GM19328 (cell line): Measurements from ENCODE around the gene USP54.
A peak's percentile ranks its signal among the peaks of the same experiment; 100 is the strongest.
"Not testable (repeated sequence)": the region's sequence is repeated elsewhere in the genome, so short reads cannot be mapped to it uniquely, and the experiment has no call there.

Experiments used
- ATAC-seq: cut with Tn5 transposase; IDR thresholded peaks from one replicate; pipeline ENCODE4 v1.9.1; 2021; ENCODE audit warnings: mild to moderate bottlenecking, moderate library complexity; ENCODE audit not compliant: unreplicated experiment

Gene USP54, protein sequence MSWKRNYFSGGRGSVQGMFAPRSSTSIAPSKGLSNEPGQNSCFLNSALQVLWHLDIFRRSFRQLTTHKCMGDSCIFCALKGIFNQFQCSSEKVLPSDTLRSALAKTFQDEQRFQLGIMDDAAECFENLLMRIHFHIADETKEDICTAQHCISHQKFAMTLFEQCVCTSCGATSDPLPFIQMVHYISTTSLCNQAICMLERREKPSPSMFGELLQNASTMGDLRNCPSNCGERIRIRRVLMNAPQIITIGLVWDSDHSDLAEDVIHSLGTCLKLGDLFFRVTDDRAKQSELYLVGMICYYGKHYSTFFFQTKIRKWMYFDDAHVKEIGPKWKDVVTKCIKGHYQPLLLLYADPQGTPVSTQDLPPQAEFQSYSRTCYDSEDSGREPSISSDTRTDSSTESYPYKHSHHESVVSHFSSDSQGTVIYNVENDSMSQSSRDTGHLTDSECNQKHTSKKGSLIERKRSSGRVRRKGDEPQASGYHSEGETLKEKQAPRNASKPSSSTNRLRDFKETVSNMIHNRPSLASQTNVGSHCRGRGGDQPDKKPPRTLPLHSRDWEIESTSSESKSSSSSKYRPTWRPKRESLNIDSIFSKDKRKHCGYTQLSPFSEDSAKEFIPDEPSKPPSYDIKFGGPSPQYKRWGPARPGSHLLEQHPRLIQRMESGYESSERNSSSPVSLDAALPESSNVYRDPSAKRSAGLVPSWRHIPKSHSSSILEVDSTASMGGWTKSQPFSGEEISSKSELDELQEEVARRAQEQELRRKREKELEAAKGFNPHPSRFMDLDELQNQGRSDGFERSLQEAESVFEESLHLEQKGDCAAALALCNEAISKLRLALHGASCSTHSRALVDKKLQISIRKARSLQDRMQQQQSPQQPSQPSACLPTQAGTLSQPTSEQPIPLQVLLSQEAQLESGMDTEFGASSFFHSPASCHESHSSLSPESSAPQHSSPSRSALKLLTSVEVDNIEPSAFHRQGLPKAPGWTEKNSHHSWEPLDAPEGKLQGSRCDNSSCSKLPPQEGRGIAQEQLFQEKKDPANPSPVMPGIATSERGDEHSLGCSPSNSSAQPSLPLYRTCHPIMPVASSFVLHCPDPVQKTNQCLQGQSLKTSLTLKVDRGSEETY (N-terminal part only)

DNA sequence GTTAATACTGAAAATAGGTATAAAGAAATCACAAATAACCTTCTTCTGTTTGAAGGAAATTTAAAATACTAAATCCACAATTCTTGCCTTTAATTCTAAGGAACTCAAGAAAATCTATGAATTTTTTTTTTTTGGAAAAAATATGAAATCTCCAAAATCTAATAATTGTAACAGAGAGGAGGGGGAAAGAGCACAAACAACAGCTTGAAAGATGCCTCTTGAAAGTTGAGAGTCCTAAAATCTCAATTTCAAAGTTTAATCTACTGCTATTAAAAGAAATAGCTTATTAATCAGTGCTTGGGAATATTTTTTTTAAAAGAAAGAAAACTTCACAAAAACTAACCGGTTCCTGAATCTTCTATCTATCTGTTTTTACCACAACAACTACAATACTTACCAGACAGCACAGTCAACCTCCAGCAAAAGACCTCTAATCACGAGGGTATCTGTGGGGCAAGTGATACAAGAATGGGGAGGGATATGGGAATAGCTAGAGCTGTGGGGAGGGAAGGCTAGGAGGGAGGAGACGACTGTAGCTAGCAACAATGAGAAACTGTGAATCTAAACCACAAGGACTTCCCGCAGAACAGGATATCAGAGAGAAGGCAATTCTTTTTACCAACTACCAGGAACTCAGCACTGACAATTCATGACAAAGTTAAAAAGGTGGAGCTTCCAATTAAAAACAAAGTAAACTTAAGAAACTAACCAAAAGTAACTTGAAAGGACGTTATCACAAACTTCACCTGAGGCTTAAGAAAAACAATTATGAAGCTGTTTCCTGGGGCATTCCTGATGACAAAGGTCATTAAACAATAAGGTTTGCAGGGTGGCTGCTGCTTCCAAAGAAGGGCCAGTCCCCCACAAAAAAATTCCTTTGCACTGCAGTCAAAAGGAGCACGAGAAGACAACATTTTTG is at the start of gene USP54:
Gene USP54, minus strand, starts transcription at position 462 of the 919 bp plus-strand sequence. CDS start 15,684 bp downstream, outside the sequence.
- no peak for ATAC-seq

DNA sequence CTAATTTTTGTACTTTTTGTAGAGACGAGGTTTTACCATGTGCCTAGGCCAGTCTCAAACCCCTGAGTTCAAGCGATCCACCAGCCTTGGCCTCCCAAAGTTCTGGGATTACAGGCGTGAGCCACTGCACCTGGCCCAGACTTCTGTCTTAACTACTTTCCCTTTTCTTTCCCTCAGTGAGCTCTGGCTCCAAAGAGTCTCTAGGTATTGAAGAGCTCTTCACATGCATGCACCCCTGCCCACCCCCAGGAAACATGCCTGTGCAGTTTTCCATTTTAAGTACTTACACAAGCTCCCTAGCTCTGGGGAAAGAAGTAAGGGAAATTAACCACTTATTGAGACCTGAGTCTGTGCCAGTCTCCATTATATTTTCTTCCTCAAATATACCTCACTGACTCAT is 48.1 kb upstream of the USP54 start:
- no peak for ATAC-seq

DNA sequence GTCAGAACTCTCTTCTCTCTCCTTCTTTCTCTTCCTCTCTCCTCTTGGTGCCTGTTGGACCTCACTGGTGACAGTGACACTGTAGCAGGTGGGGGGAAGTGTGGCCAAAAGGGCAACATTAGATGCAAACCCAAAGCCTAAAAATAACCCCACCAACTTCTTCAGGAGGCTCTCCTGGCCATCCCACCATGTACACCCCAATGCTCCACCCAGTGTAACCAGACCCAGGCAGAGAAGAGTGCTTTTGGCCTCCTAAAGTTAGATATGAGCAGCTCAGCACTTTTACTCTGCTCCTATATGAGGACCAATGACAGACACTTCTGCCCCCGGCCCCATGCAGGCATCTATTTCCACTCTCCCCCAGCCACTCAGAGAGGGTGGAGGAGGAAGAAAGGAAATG is 44.6 kb upstream of the USP54 start:
- no peak for ATAC-seq

DNA sequence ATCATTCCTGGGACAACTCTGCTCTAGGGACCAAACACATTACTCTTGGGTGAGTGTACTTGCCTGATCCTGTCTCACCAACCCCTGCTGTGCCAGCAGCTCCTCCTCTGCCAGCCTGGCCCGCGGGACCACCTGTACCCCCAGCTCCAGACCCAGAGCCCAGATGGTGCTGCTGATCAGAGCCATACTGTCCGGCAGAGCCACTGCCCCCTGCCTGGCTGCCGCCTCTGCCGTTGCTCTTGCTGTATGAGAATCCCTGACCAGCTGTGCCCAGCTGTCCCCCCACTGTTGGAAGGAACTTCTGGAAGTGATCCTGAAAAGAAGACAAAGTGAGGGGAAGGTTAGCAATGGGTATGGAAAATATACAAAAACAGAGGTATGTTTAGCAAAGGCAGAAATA is 43.3 kb upstream of the USP54 start:
- no peak for ATAC-seq

DNA sequence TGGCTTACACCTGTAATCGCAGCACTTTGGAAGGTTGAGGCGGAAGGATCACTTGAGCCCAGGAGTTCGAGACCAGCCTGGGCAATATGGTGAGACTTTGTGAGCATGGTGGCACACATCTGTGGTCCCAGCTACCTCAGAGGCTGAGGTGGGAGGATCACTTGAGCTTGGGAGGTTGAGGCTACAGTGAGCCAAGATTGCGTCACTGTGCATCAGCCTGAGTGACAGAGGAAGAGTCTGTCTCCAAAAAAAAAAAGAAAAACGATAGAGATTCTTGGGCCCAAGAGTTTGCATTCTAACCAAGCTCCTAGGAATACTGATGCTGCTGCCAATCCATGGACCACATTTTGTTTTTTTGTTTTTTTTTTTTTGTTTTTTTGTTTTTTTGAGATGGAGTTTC is 38.0 kb upstream of the USP54 start:
- no peak for ATAC-seq

DNA sequence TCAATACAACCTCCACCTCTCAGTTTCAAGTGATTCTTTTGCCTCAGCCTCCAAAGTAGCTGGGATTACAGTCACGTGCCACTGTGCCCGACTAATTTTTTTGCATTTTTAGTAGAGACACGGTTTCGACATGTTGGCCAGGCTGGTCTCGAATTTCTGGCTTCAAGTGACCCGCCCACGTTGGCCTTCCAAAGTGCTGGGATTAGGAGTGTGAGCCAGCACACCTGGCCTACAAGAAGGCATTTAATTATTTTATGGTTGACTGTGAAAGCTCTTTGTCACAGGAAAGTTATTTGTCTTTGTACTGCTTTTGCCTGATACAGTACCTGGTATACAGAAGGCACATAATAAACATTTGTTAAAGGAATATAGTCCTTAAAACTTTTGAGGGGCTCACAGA is 37.3 kb upstream of the USP54 start:
- ATAC-seq: no peak

DNA sequence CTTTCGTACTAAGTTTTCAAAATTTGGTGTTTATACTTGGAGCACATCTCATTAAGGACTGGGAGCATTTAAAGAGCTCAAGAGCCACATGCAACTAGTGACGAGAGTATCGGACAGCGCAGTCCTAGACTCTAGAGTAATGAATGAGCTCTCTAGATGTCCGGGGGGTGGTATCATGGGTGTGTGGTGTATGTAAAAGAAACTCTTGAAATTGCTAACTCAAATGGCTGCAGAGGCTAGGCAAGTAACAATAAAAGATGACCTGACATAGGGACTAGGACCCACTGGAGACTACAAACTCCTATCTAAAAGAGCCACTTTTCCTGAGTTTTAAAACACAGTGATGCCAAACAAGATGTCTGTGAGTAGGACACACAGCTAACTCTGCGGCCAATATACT is 36.2 kb upstream of the USP54 start:
- ATAC-seq: no peak

DNA sequence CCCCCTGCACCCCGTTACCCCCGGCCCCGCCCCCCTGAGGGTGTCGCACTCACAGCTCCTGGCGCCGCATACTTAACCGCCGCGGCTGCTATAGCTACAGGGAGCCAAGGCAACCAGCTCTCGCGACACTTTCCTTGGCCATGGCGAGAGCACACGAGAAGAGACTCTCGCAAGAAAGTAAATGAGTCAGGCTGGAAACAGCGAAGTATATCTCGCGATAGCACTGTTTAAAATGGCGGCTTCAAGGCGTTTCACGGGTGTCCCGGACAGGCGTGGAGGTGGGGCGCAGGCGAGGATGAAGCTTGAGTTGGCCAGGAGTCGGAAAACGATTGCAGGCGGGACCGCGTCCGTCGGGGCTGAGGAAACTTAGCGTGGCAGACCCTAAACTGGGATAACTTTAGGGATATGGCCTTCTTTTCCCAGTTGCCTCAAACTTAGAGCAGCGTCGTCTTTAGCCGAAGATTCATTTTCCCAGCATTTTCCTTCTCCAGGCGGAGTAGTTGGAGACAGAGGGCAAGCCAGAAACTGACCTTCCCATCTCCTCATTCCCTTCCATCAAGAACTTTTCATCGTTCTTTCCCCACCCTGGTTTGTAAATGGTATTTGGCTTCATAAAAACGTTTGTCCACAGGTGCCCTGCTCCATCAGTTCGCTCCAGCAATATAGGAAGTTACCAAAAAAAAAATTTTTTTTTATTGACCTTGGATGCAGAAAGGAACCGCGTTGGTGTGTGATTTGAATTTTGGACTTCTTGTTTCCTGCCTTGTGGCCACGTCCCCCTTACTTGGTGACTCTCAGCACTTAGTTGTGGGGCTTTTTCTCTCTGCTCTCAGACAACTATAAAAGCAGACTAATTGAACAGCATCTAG is 35.0 kb upstream of the USP54 start:
- peak; percentile 95 for ATAC-seq

DNA sequence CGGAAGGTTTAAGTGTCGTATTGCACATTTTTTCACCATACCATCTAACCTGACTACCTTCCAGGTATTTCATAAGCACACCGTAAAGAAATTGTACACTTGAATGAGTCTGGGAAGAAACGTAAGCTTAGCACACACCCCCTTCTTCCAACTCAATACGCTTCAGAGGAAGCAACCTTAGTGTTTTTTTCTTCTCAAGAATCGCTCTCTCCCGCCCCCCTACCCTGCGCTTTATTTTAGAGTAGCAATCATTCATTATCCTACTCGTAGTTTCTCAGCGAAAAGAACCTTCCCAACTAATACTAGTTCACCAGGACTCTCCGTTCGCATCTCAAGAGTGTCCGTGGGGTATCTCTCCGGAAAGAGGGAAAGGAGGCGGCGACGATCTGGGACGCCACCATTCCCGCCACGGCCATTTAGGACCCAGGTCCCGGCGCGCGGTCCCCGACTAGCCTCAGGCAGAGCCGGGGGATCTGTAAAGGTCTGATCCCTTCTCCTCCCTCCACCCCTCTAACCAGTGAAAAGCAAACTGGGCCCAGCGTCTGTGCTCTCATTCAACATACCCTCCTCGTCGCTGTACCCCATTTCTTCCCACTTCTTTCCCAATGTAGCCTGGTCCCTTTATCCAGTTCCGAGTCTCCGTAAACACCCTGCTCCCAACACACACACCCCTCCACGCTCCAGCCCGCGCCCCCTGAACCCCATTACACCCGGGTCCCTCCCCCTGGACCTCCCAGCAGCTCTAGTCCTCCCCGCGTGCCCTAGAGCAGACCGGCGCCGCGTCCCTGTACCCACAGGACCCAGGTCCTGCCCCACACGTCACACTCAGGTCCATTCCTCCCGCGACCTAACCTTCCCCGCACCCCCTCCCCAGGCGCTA is 34.1 kb upstream of the USP54 start:
- peak; percentile 45 for ATAC-seq

DNA sequence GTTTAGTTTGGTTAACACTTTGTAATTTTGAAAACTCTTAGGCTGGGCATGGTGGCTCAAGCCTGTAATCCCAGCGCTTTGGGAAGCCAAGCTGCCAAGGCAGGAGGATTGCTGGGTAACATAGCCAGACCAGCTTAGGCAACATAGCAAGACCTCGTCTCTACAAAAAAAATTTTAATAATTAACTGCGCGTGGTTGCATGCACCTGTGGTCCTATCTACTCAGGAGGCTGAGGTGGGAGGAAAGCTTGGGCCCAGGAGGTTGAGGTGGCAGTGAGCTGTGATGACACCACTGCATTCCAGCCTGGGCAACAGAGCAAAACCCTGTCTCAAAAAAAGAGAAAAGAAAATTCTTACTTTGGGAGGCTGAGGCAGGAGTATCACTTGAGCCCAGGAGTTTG is 31.9 kb upstream of the USP54 start:
- no peak for ATAC-seq

DNA sequence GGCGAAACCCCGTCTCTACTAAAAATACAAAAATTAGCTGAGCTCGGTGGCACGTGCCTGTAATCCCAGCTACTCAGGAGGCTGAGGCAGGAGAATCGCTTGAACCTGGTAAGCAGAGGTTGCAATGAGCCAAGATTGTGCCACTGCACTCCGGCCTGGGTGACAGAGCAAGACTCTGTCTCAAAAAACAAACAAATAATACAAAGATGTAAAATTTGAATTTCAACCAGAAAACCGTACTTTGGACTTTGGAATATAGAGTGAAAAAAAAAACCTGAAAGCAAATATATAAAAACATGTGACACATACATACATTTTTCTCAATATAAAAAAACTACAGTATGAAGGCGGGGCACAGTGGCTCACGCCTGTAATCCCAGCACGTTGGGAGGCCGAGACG is 29.8 kb upstream of the USP54 start:
- not testable (repeated sequence) for ATAC-seq

DNA sequence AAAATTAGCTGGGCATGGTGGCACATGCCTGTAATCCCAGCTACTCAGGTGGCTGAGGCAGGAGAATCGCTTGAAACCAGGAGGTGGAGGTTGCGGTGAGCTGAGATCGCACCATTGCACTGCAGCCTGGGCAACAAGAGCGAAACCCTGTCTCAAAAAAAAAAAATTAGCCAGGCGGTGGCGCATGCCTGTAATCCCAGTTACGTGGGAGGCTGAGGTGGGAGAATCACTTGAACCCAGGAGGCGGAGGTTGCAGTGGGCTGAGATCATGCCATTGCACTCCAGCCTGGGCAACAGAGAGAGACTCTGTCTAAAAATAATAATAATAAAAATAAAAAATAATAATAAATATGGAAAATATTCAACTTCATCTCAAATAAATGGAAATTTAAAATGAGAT is 26.0 kb upstream of the USP54 start:
- not testable (repeated sequence) for ATAC-seq

DNA sequence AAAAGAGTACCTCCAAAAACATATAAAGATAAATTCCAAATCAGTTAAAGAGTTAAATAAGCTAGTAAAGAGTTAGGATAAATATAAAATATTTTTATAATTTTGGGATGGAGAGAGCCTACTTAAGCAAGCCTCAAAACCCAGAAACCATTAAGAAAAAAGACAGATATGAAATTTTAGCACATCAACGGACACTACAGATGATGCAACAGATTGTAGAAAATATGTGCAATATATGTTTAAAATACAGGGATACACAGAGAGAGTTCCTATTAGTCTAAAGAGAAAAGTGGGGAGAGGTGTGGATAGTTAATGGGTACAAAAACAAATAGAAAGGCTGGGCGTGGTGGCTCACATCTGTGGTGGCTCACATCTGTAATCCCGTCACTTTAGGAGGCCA is 23.6 kb upstream of the USP54 start:
- no peak for ATAC-seq

DNA sequence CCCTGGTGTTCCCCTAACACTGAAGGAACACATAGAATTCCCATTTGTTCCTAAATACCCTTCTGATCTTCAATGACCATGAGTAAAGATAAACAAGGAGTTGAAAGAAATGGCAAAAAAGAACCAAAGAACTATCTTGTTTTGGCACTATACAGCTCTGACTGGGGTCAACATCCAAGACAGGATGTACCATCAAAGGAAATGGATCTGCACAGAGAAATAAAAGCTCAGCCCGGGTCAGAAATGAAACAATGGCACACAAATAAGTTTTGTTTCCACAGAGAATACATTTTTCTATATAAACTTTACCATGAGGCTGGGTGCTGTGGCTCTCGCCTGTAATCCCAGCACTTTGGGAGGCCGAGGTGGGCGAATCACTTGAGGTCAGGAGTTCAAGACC is 18.0 kb upstream of the USP54 start:
- ATAC-seq: no peak

DNA sequence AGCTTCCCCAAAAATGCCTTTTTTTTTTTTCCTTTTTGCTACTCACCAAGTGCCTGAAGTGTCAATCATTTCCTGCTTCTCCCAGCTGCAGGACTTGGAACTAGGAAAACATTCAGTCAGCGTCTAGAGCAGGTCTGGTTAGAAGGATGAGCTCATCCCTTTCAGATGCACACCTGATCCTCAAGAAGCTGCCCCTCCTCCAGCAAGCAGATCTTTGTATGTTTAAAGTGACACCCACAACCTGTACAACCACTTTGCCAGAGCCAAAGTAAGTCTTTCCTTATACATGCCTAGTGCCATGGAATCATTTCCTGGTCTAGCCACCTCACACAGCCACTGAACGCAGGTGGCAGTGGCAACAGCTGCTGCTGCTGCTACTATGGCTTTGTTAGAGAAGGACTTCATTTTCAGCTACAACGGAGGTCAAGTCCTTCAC is 10.4 kb upstream of the USP54 start:
- ATAC-seq: no peak

DNA sequence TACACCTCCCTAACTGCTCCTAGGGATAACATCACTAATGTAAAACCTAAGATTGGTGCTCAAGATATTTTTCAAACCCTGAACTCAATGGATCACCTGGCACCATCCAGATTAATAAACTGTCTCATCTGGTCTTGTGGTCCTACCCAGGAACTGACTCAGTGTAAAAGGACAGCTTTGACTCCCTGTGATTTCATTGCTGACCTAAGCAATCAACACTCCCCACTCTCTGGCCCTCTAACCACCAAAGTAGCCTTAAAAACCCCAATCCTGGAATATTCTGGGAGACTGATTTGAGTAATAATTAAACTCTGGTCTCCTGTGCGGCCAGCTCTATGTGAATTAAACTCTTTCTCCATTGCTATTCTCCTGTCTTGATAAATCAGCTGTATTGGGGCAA is 6.2 kb upstream of the USP54 start:
- no peak for ATAC-seq

DNA sequence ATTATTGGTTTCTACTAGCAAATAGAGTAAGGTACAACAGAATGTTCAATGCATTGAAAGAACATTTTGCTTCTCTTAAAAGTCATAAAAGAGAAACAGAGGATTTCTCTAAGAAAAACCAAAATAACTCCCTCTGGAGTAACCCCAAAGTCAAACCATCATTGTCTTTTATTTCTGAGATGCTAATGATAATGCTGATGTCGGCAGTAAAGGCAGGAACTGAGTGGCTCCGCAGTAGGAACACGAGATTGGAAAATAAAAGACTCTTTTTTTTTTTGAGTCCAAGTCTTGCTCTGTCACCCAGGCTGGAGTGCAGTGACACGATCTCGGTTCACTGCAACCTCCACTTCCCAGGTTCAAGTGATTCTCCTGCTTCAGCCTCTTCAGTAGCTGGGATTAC is 2.7 kb upstream of the USP54 start:
- ATAC-seq: no peak

DNA sequence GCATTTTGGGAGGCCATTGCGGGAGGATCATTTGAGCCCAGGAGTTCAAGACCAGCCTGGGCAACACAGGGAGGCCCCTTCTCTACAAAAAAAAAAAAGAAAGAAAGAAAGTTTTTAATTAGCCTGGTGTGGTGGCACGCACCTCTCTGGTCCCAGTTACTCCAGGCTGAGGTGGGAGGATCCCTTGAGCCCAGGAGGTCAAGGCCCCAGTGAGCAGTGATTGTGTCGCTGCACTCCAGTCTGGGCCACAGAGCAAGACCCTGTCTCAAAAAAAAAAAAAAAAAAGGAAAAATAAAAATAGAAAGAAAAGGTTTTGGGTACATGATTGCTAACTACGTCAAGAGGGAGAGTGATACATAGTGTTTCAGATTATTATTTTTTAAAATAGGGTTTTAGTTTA is 2.0 kb upstream of the USP54 start:
- no peak for ATAC-seq
